Neural crest cell (in vitro differentiated cells): ENCODE results near the gene CSK. TPM values are rescaled to one million over a fixed set of nuclear protein-coding genes. Genes with fewer than 3 reads are reported as not detected.

Experiments
- DNase-seq: peaks from one replicate; pipeline ENCODE4 v3.0.0; 2021; ENCODE audit warnings: low read depth, mixed read lengths, low spot score
- H3K27ac Mint-ChIP-seq: one replicate; pipeline ENCODE4 v1.8.0; 2021; ENCODE audit warnings: mild to moderate bottlenecking, mixed read lengths; ENCODE audit not compliant: unreplicated experiment
- H3K27me3 Mint-ChIP-seq: 2 replicates; pipeline ENCODE4 v1.8.0; 2021; ENCODE audit warnings: low read depth, mild to moderate bottlenecking, mixed read lengths
- H3K36me3 Mint-ChIP-seq: 2 replicates; pipeline ENCODE4 v1.8.0; 2021; ENCODE audit warnings: low read depth, mild to moderate bottlenecking, mixed read lengths
- H3K4me1 Mint-ChIP-seq: 2 replicates; pipeline ENCODE4 v1.8.0; 2021; ENCODE audit warnings: mixed read lengths
- H3K4me3 Mint-ChIP-seq: one replicate; pipeline ENCODE4 v1.8.0; 2021; ENCODE audit warnings: mild to moderate bottlenecking, mixed read lengths
- H3K9me3 Mint-ChIP-seq: 2 replicates; pipeline ENCODE4 v1.8.0; 2021; ENCODE audit warnings: mixed read lengths
- total RNA-seq: library from RNA; stranded (reverse); gene quantifications from 2 replicates; pipeline ENCODE4 v1.2.1, GENCODE V29; 2021
- TF ChIP-seq, protein P1 (sequence below): fragments of 200-600 bp; sonication (generic); conservative IDR thresholded peaks from 2 replicates; pipeline ENCODE4 v1.5.0; 2021; ENCODE audit warnings: antibody characterized with exemption, mild to moderate bottlenecking

CSK gene
- total RNA-seq, 1 donor from 2014 or later: 109 TPM

- Mint-ChIP-seq H3K9me3 (peaks cover 6% of the 10 kb centered on the region), H3K4me1 (no peaks in the 10 kb centered on the region), H3K36me3 (peaks cover 3% of the 10 kb centered on the region), H3K27me3 (peaks cover 11% of the 10 kb centered on the region), H3K4me3 (no peak overlapping the region), H3K27ac (no peak overlapping the region)
- no peak for DNase-seq
- TF ChIP-seq, protein P1, sequence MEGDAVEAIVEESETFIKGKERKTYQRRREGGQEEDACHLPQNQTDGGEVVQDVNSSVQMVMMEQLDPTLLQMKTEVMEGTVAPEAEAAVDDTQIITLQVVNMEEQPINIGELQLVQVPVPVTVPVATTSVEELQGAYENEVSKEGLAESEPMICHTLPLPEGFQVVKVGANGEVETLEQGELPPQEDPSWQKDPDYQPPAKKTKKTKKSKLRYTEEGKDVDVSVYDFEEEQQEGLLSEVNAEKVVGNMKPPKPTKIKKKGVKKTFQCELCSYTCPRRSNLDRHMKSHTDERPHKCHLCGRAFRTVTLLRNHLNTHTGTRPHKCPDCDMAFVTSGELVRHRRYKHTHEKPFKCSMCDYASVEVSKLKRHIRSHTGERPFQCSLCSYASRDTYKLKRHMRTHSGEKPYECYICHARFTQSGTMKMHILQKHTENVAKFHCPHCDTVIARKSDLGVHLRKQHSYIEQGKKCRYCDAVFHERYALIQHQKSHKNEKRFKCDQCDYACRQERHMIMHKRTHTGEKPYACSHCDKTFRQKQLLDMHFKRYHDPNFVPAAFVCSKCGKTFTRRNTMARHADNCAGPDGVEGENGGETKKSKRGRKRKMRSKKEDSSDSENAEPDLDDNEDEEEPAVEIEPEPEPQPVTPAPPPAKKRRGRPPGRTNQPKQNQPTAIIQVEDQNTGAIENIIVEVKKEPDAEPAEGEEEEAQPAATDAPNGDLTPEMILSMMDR: no peak
These were observed 35.5 kb upstream of the CSK start for GRCh38 chr15:74746389-74746788.

DNA sequence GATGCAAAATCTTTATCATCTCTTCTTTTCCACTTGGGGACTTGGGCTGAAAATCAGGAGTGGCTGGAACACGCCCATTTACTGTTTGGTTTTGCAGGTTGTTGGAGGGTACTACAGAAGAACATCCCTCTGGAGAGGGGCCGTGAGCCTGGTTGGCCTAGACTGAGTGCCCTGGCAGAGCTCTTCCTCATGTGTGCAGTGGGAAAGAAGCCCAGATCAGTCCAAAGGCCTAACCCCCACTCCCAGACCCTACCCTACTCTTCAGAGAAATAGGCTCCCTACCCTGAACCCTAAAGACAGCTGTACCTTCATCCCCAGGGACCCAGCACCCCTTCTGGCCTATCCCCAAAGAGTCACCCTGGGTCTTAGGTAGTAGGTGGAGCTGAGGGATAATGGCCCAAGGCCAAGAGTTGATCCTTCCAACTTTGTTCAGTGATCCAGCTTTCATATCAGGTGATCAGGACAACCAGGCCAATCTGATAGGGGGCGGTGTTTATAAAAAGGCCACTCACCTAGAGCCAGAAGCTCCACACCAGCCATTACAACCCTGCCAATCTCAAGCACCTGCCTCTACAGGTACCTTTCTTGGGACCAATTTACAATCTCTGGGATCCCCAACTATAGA, 33.4 kb upstream of the CSK start, which contains the start of gene CYP1A2:
CYP1A2 (plus strand) TSS at position 524 of the 625 bp plus-strand sequence. CDS start 894 bp downstream, outside the sequence.
- H3K36me3 Mint-ChIP-seq: no peaks in the 10 kb centered on the region
- H3K27me3 Mint-ChIP-seq: peaks cover 5% of the 10 kb centered on the region
- H3K9me3 Mint-ChIP-seq: peaks cover 2% of the 10 kb centered on the region
- TF ChIP-seq, protein P1: no peak
- DNase-seq: no peak
- H3K27ac Mint-ChIP-seq: no peak within 1 kb of the TSS
- H3K4me3 Mint-ChIP-seq: no peak within 1 kb of the TSS
- H3K4me1 Mint-ChIP-seq: no peaks in the 10 kb centered on the region

DNA sequence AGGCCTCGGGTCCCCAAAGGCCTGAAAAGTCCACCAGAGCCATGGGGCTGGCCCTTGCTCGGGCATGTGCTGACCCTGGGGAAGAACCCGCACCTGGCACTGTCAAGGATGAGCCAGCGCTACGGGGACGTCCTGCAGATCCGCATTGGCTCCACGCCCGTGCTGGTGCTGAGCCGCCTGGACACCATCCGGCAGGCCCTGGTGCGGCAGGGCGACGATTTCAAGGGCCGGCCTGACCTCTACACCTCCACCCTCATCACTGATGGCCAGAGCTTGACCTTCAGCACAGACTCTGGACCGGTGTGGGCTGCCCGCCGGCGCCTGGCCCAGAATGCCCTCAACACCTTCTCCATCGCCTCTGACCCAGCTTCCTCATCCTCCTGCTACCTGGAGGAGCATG, 32.0 kb upstream of the CSK start:
- Mint-ChIP-seq H3K4me3 (no peak overlapping the region), H3K27ac (no peak overlapping the region), H3K27me3 (peaks cover 2% of the 10 kb centered on the region), H3K4me1 (no peaks in the 10 kb centered on the region), H3K9me3 (no peaks in the 10 kb centered on the region), H3K36me3 (no peaks in the 10 kb centered on the region)
- TF ChIP-seq, protein P1: no peak
- DNase-seq: no peak

DNA sequence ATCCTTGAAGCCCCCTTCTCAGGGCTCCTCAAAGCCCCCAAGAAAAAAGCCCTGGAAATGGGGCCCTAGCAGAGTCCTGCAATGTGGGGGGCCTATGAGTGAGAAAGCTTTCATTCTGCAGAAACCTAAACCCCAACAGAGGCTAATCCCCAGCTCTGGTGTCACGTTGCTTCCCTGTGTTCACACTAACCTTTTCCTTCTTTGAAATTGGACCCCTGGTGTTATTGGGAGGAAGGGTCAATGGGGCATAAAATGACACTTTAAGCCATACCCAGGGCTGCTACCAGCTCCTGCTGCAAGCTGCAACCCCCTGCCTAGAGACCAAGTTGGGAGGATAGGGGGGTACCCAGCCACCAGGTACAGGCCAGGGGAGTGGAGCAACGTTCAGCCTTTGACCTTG, 31.1 kb upstream of the CSK start:
- DNase-seq: no peak
- H3K4me3 Mint-ChIP-seq: no peak overlapping the region
- no peaks in the 10 kb centered on the region for H3K36me3 Mint-ChIP-seq
- H3K9me3 Mint-ChIP-seq: no peaks in the 10 kb centered on the region
- no peaks in the 10 kb centered on the region for H3K4me1 Mint-ChIP-seq
- TF ChIP-seq, protein P1: no peak
- H3K27ac Mint-ChIP-seq: no peak overlapping the region
- peaks cover 2% of the 10 kb centered on the region for H3K27me3 Mint-ChIP-seq

DNA sequence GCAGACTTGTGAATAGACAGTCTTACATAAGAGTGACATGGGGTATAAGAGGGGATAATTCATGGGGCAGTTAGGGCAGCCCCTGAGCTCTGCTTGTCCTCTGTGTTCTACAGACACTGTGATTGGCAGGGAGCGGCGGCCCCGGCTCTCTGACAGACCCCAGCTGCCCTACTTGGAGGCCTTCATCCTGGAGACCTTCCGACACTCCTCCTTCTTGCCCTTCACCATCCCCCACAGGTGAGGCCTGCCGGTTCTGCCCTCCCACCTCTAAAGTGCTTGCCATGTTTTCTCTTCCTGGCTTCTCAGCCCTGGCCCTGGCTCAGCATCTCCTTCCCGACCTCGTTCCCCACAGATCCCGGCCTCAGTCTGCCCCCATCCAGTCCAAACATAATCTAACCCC, 29.9 kb upstream of the CSK start:
- TF ChIP-seq, protein P1: no peak
- Mint-ChIP-seq H3K27ac (no peak overlapping the region), H3K9me3 (no peaks in the 10 kb centered on the region), H3K27me3 (peaks cover 2% of the 10 kb centered on the region), H3K4me3 (no peak overlapping the region), H3K36me3 (no peaks in the 10 kb centered on the region), H3K4me1 (no peaks in the 10 kb centered on the region)
- DNase-seq: no peak
